HG03025 (cell line): Measurements from ENCODE around the gene PWWP3B.
"Not testable (repeated sequence)": the region's sequence is repeated elsewhere in the genome, so short reads cannot be mapped to it uniquely, and the experiment has no call there.

ENCODE experiments used
- ATAC-seq: cut with Tn5 transposase; IDR thresholded peaks from one replicate; pipeline ENCODE4 v1.9.1; 2021; ENCODE audit warnings: mild to moderate bottlenecking, moderate library complexity; ENCODE audit not compliant: unreplicated experiment, low FRiP score

The PWWP3B gene

DNA sequence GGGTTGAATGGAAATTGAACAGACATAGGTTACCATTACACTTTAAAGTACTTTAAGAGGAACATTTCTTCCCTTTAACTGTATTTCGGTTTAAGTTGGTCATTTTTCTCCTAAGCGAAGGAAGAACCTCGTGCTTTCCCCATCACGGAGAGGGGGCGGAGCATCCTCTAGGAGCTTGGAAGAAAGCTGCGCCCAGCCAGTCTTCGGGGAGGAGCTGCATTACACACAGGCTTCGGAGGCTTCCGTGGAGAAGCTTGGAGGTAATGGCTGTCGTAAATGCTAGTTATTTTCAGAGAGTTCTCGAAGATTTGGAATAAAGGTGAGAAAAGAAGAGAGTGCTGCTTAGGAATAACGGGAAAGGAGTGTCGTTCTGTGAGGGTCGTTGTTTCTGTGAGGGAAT lies at the start of gene PWWP3B:
PWWP3B (plus strand) TSS at position 199 of the 400 bp plus-strand sequence. CDS start 37,128 bp downstream, outside the sequence.
- ATAC-seq, result no peak

DNA sequence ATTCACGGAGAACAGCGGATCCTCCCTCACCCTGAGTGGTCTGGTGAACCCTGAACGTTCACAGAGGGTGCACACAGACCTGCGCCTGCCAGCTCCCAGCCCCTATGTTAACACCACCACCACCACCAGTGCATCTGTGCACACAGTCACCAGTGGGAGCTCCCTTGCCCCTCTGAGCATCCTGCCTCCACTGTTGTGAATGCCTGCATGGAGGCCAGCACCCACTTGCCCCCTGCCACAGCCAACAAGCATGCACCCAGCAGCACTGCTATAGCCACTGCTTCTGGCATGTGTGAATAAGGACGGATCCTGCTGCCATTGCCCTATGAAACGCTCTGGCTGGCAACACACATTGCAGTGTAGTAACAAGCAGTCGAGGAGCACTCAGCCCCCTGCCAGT lies 29.1 kb upstream of the PWWP3B start:
- no peak for ATAC-seq

DNA sequence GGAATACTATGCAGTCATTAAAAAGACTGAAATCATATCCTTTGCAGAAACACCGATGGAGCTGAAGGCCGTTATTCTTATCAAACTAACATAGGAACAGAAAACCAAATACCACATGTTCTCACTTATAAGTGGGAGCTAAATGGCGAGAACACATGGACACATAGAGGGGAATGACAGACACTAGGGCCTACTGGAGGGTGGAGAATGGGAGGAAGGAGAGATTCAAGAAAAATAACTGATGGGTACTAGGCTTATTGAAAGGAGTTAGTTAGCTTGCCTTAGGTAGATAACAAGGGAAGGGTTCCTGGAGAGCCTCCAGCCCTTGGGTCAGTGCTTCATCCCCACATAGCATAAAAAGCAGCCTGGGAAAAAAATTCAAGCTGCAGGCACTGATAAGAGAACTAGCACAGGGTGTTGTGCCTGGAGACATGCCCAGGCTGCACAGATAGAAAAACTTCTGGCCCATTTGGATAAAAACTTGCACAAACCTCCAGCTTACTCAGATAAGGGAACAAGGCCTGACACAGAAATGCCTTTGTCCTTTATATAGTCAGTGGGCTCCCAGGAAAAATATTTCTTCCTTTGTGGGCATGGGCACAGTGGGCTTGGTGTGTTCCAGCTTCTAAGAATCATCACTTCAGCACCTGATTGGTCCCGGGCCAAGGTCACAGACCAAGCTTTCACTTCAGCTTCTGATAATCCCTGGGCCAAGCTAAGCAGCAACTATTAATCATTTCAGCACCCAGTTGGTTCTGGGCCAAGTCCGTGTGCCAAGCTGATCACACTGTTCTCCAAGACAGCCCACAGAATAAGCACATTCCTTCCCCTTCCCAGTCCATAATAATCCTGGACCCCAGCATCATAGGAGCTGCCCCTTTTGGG lies 23.1 kb upstream of the PWWP3B start:
- no peak for ATAC-seq

DNA sequence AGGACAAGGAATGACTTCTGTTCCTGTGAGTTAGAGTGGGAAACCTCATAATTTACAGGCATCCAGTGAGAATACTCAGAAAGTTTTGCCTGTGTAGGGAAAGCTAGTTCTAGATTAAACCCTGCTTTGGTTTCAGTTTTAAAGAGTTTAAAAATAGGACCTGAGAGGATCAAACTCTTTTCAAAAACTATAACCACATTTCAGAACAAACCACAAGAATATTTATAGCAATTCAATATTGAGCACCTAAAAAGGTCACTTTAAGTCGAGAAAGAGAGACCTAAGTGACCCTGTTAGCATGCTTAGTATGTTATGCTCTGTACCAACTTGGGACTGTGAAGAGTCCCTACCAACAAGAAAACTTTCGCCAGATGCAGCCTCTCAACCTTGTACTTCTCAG lies 17.4 kb upstream of the PWWP3B start:
- ATAC-seq, result no peak

DNA sequence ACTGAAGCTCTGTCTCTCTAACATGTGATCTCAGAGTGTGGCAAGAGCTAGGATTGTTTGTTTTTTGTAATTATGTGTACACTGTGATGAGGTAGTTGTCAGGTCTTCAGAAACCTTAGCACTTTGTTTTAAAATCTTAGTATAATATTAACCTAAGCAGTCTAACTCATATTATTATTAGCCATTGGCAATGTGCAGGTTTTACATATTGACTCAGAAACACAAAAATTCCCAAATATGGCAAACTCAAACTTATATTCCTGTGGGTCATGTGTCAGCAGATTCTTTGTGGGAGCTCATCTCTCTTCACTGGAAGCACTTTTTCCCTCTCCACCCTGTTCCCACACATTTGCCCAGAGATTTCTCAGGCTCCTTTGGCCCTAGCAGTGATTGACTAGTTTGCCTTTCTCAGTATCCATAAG lies 8.2 kb upstream of the PWWP3B start:
- ATAC-seq, result no peak

DNA sequence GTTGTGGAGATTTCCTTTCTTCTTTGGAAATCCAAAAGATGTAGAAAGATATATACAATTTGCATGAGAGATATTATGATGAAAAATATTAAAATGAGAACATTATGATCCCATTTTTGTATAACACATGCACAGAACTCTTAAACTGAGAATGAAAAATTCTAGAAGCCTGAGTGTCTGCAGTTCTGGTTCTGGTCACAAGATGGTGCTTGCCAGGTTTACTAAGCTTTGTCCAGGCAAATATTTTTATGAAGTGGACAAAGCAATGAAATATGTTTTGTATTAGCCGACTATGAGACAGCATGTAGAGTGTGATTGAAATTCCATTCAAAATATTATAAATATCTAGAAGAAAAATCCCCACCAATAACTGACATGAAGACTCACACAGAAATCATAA lies 2.2 kb downstream of the PWWP3B start:
- ATAC-seq, result no peak

DNA sequence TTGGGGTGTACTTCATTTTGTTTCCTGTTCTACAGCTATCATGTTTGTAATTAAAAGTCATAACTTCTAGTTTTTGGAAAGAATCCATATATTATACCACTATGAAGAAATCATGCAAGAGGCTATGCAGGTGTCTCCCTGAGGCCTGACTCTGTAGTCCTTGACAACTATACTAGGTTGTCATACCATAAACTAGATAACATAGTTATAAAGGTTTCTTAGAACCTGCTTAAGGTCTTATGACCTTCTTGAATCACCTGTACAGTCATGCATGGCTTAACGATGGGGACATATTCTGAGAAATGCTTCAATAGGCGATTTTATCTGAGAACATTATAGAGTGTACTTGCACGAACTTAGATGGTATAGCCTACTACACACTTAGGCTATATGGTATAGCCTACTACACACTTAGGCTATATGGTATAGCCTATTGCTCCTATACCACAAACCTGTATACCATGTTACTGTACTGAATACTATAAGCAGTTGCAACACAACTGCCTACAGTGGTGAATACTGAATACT lies 3.3 kb downstream of the PWWP3B start:
- ATAC-seq, result no peak

DNA sequence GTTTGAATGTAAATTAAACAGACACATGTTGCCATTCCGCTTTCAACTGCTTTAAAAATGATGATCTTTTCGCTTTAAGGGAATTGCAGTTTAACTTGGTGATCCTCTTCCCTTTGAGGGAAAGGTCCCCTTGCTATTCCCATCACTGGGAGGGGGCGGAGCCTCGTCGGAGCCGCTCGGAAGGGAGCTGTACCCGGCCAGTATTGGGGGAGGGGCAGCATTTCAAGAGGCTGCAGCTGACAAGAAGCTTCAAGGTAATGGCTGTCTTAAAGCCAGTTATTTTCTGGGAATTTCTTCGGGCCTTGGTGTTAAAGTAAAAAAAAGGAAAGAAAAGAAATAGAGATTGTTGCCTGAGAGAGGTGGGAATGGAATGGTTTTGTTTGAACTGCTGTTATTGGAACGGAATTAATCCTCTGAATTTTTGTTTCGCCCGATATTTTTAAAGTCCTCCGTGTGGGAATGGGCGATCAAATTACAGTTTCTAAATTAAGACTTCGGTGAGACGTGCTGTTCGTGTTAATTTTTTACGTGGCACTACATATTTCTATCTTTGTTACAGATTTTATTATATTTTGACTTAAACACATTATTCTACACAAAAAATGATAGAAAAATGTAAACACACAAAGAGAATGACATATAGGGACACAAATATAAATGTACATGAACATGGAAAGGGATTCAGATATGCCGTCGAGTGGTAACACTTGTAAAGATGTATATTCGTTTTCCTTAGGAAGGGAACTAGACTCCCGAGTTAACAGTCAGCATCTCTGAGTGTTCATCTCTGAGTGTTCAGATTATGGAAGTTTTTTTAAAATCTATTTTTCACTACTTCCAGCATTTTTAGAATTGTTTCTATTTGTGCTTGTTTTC lies 9.2 kb downstream of the PWWP3B start:
- ATAC-seq, result no peak

DNA sequence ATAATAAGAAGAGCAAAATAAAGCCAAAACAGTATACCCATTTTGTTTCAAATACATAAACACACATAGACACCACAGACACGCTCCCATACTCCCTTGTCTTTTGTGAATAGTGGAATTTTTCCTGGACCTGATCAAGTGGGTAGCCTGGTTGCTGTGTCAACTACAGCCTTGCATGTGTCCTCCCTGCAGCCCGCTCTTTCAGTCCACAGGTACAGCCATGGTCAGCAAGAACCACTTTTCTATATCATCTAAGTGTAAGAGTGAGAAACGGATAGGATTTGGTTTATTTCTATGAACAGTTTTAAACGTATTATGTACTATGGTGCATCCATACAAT lies 9.8 kb downstream of the PWWP3B start:
- no peak for ATAC-seq

DNA sequence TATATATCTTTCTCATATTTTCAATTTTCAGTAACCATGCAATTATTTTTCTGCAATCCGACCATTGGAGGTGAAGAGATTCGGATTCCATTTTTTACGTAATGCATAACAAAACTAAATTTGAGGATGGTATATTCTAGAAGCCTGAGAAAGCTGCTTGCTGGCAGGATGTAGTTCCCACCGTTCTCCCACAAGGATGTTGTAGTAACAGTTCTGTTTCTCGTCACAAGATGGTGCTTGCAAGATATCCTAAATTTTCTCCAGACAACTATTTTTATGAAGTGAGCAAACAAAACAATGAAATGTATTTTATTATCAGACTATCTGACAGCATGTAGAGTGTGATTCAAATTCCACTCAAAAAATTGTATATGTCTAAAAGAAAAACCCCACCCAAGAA lies 10.7 kb downstream of the PWWP3B start:
- ATAC-seq, result no peak

DNA sequence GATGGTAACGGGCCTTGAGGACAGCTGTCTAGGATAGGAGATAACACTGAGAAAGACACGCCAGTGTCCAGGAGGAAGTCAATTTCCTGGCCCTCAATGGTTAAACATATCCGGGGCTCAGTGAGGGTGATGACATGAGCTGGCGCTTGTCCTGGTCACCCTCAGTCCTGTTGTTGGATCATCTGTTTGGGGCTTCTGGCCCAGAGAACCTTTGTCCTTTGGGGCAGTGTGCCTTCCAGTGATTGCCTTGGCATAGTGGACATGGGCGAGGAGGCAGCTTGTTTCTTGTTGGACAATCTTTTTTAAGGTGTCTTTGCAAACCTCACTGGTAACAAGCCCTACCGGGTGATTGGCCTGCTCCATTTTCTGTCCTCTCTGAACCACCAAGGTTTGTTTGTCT lies 15.6 kb downstream of the PWWP3B start:
- not testable (repeated sequence) for ATAC-seq

DNA sequence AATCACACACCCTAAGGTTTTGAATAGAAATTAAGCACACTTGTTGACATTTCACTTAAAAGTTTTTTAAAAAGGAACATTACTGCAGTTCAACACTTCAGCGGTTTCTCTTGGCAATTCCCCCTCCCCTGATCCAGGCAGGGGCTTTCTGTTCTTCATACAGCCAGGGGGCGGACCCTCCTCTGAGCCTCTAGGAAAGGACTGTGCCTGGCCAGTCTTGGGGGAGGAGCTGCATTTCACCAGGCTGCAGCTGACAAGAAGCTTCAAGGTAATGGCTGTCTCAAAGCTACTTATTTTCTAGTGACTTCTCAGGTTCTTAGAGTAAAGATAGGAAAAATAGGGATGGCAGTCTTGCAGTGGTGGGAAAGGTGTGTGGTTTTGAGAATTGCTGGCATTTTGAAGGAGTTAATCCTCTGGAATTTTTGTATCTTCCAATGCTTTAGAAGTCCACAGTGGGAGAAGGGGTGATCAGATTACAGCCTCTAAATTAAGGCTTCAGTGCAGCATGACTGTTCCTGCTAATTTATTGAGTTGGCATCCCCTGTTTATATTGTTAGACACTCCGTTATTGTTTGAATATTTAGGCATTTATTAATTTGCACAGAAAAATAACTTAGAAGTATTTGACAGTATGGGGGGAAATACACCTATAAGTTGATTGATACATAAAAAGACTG lies 33.5 kb downstream of the PWWP3B start:
- ATAC-seq, result no peak

DNA sequence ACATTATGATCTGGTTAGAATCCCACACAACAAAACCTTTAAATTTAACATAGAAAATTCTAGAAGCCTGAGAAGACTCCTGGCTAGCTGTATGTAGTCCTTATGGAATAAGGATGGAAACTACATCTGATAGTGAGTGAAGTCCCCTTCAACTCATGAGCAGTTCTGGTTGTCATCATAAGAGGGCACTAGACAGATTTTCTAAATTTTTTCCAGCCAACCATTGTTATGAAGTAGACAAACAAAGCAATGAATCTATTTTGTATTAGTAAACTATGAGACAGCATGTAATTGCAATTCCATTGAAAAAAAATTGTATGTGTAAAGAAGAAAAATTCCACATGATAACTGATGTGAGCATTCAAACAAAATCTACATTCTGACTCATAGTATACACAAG lies 35.2 kb downstream of the PWWP3B start:
- no peak for ATAC-seq

DNA sequence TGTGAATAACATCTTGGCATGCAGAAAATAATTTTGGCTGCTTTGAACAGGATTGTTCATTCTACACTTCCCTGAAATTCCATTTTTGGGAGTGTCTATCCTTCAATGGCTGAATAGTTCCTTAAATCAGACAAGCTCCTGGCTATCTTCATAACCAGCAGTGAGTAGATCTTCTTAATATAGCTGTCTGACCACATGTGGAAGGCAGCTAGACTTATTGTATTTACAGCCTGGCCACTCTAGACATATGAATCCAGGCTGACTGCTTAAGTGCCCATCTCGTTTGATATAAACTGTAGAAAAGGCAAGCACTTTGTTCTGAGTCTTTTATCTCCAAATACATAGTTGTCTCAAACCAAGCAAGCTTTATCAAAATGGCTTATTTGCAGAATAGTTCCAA lies 40.0 kb downstream of the PWWP3B start:
- ATAC-seq, result no peak
